HG03565 (cell line): Measurements from ENCODE around the gene RPL22.
"Not testable (repeated sequence)": the region's sequence is repeated elsewhere in the genome, so short reads cannot be mapped to it uniquely, and the experiment has no call there.

Experiments
- ATAC-seq: cut with Tn5 transposase; IDR thresholded peaks from one replicate; pipeline ENCODE4 v1.9.1; 2021; ENCODE audit warnings: mild to moderate bottlenecking, moderate library complexity; ENCODE audit not compliant: unreplicated experiment

Gene RPL22

DNA sequence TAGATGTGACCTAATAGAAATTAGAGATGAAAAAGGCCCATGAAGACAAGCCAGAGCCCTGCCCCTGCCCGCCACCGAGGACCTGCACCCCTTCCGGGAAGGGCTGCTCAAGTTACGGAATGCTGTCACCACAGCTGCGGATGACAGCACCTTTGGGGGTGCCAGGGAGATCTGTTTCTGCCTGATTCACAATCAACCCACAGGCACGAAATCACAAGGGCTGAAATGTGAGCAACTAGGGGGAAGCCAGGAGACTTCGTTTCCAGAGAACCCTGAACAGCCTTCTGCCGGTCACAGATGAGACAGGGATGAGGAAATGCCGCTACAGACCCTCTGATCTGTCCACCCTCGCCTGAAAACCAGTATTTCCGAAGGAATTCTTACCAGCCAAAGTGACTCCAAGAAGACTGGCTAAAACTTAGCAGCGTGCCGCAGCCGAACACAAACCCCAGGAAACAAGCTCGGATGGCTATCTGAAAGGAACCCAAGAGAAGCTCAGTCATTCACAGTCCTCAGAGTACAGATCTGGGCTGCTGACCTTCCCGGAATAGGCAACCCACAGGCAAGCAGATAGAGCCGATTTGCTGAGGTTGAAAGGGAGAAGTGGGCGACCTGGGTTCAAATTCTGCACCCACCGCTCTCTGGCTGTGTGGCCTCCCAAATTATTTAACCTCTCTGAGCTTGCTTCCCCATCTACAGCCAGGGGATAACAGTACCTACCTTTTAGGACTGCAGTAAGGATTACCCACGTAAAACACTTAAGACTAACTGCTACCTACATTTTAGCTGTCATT lies 35.3 kb upstream of the RPL22 start:
- no peak for ATAC-seq

DNA sequence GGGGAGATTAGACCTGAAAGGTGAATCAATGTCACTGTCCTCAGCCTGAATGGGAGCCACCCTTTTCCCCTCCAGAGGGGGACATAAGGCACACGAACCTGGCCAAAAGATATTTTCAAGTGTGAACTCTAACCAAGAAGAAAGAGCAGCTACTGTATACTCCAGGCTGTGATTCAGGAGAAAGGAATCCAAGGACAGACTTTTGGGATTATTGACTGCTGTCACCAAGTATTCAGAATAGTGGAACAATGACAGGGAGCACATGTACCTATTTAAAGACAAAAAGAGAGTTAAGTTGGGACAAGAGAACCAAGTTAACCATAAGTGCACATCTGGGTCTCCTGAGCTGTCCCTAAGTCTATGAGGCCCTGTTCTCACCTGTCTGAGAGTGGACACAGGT lies 34.0 kb upstream of the RPL22 start:
- no peak for ATAC-seq

DNA sequence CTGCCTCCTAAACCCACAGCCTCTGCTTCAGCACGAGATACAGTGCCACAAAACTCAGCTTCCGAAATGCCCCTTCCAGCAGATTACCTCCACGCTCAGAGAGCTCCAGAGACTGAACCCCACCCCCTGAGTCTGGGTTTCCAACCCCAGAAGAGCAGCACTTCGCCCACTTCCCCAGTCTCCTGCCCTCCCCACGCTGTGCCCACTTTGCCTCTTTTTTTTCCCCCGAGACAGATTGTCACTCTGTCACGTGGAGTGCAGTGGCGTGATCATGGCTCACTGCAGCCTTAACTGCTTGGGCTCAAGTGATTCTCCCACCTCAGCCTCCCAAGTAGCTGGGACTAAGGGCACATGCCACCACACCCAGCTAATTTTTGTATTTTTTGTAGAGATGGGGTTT lies 26.3 kb upstream of the RPL22 start:
- ATAC-seq = no peak

DNA sequence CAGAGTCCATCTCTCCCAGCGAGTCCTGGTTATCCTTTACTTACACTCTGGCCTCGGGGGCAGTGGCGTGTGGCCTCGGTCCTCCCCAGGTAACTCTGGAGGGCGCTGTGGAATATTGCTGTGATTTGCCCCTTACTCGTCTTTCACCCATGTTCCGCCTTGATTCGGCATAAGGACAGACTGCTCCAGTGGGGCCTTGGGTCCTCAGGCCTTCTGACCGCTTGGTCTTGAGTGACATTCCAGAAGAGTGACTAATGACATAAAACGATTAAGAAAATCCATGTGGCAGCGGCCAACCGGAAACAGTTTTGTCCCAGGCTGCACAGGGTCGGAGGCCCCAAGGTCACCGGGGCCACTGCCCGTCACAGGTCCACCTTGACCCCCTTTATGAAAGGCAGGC lies 25.3 kb upstream of the RPL22 start:
- no peak for ATAC-seq

DNA sequence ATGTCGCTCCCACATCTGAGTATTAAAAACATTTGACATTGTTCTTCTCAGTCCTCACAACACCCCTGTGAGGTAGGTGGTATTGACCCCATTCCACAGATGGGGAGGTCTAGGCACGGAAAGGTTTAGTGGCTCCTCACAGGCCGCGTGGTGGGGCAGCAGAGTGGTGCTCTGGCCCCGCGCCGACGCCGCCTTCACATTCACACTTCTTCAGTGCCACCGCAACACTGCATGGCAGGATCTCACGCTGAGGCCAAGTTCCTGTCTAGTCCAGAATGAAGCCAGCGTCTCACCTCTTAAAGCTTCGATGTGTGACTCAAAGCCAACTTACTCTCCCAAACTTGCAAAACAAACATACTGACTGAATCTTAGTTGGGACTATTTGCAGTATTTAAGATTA lies 24.2 kb upstream of the RPL22 start:
- ATAC-seq = no peak

DNA sequence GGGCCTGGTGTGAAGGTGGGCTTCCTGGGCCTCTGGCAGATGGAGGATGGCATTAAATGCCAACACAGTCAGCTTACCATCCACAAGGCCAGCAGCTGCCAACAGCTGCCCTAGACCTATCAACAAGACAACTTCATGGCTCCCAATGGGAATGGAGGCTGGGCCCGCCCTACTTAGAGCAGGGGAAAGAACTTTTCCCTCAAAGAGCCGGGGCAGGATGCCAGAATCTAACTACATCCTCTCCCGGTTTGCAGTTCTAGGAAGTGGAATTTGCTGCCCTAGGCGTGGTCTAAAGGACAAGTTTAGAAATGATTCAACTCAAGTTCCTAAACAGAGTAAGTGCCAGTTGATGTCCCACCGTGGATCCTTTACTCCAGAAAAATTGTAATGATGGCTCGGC lies 23.2 kb upstream of the RPL22 start:
- ATAC-seq = no peak

DNA sequence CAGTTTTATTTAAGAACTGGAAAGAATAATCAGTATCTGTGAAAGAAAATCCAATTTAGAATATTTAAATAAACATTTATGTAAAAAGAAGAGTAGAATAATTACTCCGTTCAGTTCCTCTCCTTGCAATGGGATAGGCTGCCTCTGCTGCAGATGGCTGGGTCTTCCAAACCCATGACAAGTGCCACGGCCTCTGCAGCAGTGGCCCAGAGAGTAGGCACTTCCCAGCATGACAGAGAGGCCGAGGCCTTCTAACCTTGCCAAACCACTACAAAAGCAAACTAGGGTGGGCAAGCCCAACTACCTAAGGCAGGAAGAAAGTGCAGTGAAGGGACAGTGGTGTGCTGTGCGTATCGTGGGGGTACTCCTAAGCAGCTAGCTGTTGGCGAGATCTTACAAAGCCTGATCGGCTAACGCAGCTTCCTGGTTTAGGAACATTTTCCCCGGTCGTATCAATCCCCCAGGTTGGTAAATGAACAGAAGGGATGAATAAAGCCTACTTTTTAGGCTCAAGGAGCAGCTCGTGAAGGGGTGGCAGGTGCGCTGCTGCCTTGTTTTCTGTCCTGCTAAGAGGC lies 21.9 kb upstream of the RPL22 start:
- ATAC-seq = no peak

DNA sequence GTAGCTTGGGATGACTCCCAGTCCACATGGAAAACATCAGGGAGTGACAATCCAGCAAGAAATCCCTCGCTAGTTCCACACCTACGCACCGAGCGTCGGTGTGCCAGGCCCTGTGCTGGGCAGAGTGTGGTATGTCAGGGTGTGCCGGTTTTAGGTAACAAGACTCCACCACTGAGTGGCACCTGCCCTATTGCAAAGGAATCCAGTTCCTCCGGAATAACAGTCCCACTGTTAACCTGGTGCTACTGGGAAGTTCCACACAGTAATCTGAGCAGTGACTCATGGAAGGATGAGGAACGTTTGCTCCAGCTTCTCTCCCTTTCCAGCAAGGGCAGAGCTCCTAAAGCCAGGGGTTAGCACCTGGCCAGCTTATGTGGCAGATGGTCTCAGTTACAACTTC lies 20.8 kb upstream of the RPL22 start:
- no peak for ATAC-seq

DNA sequence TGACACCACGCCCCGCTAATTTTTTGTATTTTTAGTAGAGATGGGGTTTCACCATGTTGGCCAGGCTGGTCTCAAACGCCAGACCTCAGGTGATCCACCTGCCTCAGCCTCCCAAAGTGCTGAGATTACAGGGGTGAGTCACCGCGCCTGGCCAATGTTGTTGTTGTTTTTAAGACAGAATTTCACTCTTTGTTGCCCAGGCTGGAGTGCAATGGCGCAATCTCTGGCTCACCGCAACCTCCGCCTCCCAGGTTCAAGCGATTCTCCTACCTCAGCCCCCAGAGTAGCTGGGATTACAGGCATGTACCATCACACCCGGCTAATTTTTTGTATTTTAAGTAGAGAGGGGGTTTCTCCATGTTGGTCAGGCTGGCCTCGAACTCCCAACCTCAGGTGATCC lies 20.2 kb upstream of the RPL22 start:
- ATAC-seq = not testable (repeated sequence)

DNA sequence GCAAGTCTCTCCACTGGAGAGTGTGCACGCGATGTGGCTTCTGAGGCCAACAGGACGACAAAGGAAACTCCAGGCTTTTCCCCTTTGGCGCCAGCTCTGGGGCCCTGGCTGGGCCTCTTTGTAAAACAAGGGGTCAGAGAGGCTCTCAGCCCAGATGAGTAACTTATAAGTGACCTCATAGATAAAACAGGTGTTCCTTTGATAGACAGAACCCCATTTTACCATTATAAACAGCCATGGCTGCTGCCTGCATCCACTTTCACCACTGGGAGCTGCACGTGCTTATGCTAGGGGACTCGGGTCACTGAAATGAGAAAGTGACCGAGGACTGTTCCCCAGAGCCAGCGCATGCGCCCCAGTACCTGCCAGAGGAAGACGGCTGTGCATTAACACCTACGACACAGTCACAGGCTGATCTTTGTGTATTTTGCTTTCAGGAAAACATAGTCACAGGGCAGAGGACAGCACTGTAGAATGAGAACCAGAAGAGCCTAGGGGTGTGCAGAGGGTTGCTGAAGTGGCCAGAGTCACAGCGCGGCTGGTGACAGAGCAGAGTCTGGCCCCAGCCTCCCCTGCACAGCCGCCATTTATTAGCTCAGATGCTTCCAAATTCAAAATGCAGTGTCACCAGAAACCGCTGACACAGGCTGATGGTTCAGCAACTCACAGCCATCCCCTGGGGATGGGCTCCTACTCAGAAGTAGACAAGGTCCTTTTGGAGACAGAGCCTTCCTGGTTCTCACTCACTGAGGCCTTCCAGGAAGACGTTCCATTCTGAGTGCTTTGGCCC lies 19.2 kb upstream of the RPL22 start:
- no peak for ATAC-seq

DNA sequence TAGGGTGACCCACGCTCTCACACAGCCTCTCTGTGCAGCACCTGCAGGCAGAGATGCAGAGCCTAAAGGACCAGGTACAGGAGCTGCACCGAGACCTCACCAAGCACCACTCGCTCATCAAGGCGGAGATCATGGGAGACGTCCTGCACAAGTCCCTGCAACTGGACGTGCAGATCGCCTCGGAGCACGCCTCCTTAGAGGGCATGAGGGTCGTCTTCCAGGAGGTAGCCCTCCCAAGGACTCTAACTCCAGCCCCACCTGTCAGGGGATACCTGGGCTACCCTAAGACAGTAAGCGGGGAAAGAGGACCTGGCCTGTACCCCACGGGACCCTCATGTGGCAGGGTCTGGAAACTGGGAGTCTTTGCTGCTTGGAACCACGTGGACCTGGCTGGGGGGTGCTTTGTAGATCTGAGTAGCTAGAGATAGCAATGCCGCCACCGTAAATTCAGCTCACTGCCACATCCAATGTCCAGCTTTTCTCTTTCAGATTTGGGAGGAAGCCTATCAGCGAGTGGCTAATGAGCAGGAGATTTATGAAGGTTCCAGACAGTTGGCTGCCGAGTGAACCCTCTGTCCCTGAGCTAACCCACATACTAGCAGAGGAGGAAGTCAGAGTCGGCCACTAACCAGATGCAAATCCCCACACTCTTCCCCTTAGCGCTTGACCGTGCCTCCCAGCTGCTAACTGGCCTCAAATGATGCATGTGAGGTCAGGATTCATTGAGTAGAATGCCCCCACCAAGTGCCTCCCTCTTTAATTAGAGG lies 13.0 kb upstream of the RPL22 start:
- no peak for ATAC-seq

DNA sequence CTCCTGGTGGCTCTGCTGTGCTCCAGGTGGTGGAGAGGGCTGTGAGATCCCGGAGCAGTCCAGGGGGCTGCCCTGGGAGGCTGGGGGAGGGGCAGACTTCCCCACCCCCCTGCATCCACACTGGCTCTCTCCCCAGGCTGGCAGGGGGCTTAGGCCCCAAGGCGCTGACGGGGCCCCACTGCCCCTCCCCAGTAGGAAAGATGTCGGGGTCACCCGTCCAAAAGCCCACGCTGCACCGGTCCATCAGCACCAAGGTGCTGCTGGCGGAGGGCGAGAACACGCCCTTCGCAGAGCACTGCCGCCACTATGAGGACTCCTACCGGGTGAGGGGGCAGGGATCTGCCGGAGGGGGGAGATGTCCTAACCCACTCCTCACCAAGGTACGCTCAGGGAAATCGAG lies 12.3 kb upstream of the RPL22 start:
- no peak for ATAC-seq

DNA sequence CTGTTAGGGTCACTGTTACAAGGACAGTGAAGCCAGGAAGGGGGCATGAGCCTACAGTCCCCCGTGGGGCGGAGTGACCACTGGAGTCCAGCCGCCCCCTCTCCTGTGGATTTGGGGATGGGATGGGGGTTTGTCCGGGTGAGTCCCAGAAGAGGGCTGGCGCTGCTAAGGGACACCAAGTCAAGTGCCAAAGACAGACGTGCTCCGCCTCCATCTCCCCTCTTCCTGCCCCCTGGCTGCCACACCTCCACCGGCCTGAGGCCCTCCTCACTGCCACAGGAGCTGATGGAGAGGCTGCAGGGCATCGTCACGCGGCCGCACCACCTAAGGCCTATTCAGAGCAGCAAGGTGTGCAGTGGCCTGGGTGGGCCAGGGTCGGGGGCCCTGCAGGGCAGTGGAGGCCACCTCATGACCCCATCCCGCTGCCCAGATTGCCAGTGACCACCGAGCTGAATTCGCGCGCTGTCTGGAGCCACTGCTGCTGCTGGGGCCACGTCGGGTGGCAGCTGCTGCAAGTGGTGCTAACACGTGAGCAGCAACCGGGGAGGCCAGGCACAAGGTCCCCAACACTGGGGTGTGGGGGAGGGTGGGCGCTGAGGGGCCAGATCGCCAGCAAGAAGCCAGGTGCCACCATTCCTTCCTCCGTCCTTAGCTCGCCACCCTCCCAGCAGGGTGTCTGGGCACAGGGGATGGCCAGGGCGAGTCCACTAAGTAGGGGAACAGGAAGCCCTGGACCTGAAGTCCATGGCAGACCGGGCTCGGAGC lies 11.4 kb upstream of the RPL22 start:
- ATAC-seq = no peak

DNA sequence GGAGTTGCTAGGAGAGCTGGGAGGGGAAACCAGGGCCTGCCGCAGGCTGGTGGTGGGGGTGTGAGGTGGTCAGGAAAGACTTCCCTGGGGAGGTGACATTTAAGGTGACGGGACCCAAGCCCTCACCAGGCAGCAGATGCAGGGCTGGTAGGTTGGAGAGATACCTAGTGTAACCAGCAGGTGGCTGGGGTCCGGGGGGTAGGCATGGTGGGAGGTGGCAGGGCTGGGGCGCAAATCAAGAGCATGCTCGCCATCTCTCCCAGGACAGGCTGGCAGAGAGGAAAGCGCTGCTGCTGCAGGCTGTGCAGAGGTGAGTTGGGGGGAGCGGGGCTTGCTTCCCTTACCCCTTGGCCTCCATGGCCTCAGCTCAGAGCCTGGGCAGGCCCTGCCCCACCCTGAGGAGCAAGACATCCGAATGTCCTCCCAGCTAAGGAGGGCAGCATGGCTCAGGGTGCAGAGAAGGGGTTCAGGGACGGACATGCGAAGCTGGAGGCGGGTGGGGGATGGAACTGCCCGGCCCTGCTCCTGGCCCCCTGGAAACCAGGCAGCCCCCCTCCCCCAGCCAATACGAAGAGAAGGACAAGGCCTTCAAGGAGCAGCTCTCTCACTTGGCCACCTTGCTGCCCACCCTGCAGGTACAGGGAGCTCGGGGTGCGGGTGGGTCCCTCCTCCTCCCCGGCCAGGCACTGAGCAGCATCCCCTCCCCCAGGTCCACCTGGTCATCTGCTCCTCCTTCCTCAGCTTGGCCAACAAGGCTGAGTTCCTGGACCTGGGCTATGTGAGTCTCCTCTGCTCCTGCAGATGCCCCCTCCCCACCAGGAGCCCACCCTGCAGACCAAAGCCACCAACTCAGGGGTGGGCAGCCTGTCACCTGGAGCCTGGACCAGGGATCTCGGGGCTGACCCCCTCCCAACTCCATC lies 10.5 kb upstream of the RPL22 start:
- no peak for ATAC-seq

DNA sequence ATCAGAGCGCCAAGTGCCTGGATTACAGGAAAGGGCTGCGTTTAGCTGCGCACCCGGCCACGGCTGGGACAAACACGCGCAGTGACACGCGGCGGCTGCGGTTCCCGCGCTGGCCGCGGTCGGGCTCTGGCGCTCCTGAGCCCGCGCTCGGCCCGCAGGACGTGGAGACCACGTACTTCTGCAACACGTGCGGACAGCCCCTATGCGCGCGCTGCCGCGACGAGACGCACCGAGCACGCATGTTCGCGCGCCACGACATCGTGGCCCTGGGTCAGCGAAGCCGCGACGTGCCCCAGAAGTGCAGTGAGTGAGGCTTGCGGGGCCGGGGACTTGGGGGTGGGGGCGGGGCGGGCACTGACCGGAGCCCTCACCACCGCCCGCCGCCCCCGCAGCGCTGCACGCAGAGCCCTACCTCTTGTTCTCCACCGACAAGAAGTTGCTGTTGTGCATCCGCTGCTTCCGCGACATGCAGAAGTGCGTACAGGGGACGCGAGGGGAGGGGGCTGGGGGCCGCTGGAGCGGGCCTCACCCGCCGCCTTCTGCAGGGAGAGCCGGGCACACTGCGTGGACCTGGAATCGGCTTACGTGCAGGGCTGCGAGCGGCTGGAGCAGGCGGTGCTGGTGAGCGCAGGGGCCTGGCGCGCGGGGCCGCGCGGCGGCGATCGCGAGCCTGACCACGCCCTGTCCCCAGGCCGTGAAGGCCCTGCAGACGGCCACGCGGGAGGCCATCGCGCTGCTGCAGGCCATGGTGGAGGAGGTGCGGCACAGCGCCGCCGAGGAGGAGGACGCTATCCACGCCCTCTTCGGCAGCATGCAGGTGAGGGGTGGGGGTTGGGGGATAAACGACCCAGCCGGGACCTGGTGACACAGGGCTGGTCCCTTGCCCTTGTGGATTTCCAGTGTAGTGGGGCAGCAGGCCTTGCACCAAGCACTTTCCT lies 9.6 kb upstream of the RPL22 start:
- no peak for ATAC-seq

DNA sequence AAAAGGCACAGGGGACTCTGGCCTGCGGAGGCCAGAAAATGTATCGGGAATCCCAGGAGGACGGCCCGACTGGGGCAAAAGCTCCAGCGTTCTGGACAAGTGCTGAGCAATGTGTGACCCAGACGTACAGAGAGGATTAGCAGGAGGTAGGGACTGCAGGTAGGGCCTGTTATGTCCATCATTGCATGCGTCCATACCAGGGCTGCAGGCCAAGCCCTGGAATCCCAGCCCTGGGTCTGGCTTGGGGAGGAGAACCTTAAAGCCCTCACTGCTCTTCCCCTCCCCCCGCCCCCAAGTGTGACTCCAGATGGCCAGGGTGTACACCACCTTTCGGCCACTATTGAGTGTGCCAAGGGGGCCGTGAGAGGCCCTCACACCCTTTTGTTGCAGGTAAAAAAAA lies 8.5 kb upstream of the RPL22 start:
- ATAC-seq = no peak

DNA sequence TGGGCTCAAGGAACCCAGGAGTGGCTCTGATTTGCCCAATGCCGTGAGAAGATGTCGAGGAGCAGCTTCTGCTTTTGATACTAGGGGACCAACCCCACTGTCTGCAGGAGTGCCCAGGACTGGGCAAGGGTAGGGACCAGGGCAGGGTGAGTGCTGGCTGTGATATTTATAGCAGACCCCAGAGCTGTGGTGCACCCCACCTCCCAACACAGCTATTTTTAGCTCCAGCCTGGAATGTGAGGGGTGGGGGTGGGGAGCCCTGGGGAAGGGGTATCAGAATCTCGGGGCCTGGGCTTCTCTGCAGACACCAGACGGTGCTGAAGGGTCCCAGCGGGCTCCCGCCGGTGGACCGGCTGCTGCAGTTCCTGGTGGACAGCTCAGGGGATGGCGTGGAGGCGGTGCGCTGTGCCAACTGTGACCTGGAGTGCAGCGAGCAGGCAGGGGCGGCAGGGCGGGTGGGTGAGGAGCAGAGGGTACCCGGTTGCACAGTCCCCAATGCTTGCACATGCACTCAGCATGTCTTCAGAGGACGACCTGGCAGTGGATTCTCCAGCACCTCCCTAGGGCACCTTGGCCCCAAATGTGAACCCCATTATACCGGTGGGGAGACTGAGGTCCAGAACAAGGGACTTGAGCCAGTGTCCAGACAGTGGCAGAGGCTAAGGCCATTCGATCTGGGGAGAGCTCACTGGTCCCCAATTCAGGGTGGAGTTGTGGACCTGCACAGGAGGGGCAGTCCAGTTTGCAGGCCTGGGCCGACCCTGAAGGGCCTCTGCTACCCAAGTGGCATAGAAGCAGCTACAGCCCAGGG lies 7.9 kb upstream of the RPL22 start:
- no peak for ATAC-seq

DNA sequence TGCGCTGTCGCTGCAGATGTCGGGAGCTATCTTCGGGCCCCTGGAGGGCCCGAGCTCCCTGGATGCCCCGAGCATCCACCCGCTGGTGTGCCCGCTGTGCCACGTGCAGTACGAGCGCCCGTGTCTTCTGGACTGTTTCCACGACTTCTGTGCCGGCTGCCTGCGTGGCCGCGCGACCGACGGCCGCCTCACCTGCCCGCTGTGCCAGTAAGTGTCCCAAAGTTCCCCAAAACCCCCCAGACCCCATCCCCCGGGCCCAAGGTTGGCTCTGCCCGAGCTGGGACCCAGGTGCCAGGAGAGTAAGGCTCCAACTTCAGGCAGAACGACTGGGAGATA lies 7.1 kb upstream of the RPL22 start:
- no peak for ATAC-seq
